GM21717 (cell line): ENCODE measurements around the gene ZNF473.

Experiments
- ATAC-seq: cut with Tn5 transposase; IDR thresholded peaks from one replicate; pipeline ENCODE4 v1.9.1; 2021; ENCODE audit warnings: mild to moderate bottlenecking, moderate library complexity; ENCODE audit not compliant: unreplicated experiment

ZNF473 gene

GRCh38 chr19:50003254-50003788 lies 22.5 kb upstream of the ZNF473 start:
- ATAC-seq: no peak

GRCh38 chr19:50003810-50004419 lies 21.9 kb upstream of the ZNF473 start:
- no peak for ATAC-seq

- ATAC-seq: no peak
These were observed 20.4 kb upstream of the ZNF473 start for GRCh38 chr19:50005428-50005827.

GRCh38 chr19:50007170-50007569 lies 18.6 kb upstream of the ZNF473 start:
- ATAC-seq: no peak

- ATAC-seq: no peak
These were observed 17.9 kb upstream of the ZNF473 start for GRCh38 chr19:50007947-50008346.

- no peak for ATAC-seq
These were observed 17.3 kb upstream of the ZNF473 start for GRCh38 chr19:50008532-50008931.

- ATAC-seq: no peak
These were observed 9.5 kb upstream of the ZNF473 start for GRCh38 chr19:50016225-50016807.

- ATAC-seq: no peak
These were observed 5.3 kb upstream of the ZNF473 start for GRCh38 chr19:50020481-50020880.

- ATAC-seq: no peak
These were observed 3.0 kb upstream of the ZNF473 start for GRCh38 chr19:50022823-50023222.

GRCh38 chr19:50024719-50025021 lies 1.1 kb upstream of the ZNF473 start:
- peak; percentile 9 for ATAC-seq

GRCh38 chr19:50025022-50025793 lies 597 bp upstream of the ZNF473 start, which contains the start of gene VRK3:
VRK3 (minus strand) TSS chr19:50025372; CDS start chr19:50016162, 9,210 bp downstream.
- peak; percentile 58 for ATAC-seq

- no peak for ATAC-seq
These were observed 723 bp downstream of the ZNF473 start for GRCh38 chr19:50026550-50026906.

GRCh38 chr19:50030225-50030624 lies 4.4 kb downstream of the ZNF473 start:
- ATAC-seq: no peak

GRCh38 chr19:50030937-50031336 lies 5.1 kb downstream of the ZNF473 start:
- ATAC-seq: no peak

- ATAC-seq: no peak
These were observed 11.1 kb downstream of the ZNF473 start for GRCh38 chr19:50036908-50037307.

- no peak for ATAC-seq
These were observed 14.2 kb downstream of the ZNF473 start for GRCh38 chr19:50039968-50040367.

GRCh38 chr19:50040967-50041366 lies 15.2 kb downstream of the ZNF473 start:
- no peak for ATAC-seq

GRCh38 chr19:50042363-50043024 lies 16.7 kb downstream of the ZNF473 start:
- ATAC-seq: no peak

GRCh38 chr19:50043967-50044366 lies 18.2 kb downstream of the ZNF473 start:
- no peak for ATAC-seq

- no peak for ATAC-seq
These were observed 19.1 kb downstream of the ZNF473 start for GRCh38 chr19:50044922-50045321.

- ATAC-seq: no peak
These were observed 21.1 kb downstream of the ZNF473 start for GRCh38 chr19:50046649-50047503.
